Activated gamma-delta T cell (primary cell): Measurements from ENCODE around the gene BRD2.

Experiments
- DNase-seq: peaks from one replicate; lab custom pipeline; 2025; lab: John Stamatoyannopoulos, UW

Gene BRD2

DNA sequence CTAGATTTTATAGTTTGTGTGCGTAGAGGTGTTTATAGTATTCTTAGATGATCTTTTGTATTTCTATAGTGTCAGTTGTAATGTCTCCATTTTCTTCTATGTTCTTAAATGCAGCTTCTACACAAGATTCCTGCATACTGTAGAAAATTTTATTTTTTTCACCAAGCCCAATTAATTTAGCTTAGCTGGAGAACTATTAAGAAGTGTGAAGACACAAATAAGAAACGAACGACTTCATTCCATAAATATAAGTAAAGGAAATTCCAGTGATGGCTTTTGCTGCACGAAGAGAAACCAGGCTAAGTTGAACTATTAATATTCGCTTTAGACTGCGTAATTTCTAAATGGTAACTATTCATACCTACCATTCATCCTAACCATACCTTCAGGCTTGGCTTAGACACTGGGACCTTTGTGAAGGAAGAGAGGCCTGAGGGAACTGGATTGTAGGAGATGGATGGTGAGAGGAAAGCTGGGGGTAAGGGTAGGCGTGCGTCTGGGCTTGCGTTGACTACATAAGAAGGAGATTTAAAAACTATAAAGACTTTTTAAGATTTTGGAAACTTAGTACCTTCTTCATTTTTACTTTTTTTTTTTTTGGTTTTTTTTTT is 25.1 kb downstream of the BRD2 start:
- DNase-seq = no peak

DNA sequence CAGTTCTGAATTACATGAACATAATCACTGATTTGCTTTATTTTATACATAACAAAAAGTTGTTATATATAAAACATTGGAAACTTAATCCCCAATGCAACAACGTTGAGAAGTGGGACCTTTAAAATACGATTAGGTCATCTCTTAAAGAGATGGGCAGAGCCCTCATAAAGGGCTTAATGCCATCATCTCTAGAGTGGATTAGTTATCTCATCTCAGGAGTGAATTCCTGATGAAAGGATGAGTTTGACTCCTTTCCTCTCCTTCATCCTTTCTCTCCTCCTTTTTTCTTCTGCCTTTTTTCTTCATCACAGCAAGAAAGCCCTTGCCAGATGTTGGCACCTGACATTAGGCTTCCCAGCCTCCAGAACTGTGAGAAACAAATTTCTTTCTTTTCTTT is 27.1 kb downstream of the BRD2 start:
- DNase-seq = no peak

GRCh38 chr6:33000055-33000454 is 31.7 kb downstream of the BRD2 start:
- DNase-seq = no peak

DNA sequence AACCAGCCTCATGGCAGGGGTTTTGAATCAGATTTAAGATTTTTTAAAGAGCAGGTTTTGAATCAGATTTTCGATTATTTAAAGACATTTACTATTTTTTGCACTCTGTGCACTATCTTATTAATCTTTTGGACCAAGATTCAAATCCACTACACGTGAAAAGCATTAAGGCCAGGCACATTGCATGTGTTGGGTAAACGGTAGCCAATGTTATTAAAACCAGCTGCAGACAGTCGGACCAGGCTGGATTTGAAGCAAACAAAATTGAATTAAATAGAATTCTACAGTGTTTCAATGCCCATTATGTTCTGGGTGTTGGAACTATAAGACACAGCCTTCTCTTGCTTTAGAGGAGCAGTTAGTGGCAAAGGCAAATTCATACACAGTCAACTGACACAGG is 33.3 kb downstream of the BRD2 start:
- no peak for DNase-seq

- no peak for DNase-seq
These were observed 36.5 kb downstream of the BRD2 start for GRCh38 chr6:33004940-33005339.

- DNase-seq = no peak
These were observed 39.5 kb downstream of the BRD2 start for GRCh38 chr6:33007831-33008400.

- no peak for DNase-seq
These were observed 40.8 kb downstream of the BRD2 start, which contains the start of gene HLA-DOA for GRCh38 chr6:33008944-33009861. TSS of gene HLA-DOA (minus strand) at chr6:33009591.

GRCh38 chr6:33010356-33010755 is 42.0 kb downstream of the BRD2 start:
- DNase-seq = no peak

- DNase-seq = no peak
These were observed 45.2 kb downstream of the BRD2 start for GRCh38 chr6:33013608-33014007.

- DNase-seq = no peak
These were observed 46.6 kb downstream of the BRD2 start for GRCh38 chr6:33014841-33015634.

DNA sequence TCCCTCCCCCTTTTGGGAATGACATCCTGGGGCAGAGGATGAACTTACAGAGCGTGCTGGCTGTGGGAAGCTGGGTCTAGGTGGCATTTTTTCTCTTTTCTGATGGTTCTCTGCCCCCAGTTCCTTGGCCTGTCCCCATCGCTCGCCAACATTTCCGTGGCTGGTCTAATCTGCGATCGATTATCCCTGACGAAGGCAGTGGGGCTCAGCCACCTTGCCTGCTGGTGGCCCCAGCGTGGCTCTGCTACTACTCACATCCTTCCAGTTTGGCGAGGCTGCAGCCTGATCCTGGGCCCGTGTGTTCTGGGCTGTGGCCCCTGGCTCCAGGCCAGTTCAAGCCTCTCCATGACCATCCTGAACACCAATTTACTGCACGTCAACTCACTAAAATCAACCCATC is 47.4 kb downstream of the BRD2 start:
- no peak for DNase-seq

- no peak for DNase-seq
These were observed 48.6 kb downstream of the BRD2 start for GRCh38 chr6:33017018-33017417.

- no peak for DNase-seq
These were observed 49.4 kb downstream of the BRD2 start for GRCh38 chr6:33017694-33018353.

DNA sequence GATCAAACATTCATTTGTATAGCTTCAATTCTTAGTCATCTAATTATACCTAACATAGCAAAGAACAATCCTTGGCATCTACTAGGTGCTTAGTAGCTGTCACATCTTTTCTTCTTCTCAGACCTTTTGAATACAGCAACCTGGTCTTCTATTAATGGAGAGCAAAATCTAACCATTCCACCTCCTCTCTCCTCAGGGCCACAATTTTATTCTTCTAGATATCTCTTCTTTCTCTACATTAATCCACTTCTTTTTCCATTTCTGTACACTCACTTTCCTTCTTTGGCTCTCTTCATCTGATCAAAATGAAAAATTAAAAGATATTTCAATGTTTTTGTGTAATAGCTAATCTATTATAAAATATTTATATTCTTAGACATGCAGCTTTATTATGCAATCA is 50.0 kb downstream of the BRD2 start:
- no peak for DNase-seq

GRCh38 chr6:33018904-33019303 is 50.5 kb downstream of the BRD2 start:
- no peak for DNase-seq

DNA sequence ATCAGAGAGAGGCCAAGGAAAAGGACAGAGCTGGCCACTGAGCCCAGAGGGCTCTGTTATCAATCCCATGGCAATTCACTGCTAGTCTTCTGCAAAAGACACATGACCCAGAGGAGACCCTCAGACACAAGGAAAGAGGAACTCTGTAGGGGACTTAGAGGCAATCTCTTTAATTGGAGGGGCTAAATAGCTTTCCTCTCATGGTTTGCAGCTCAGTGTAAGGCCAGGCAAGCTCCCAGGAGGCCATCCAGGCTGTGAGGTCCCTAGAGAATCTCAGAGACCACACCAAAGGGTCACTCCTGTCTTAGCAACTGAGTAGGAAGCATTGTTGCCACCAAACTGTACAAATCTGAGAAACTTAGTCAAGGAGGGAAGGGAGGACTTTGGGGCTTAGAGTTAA is 51.0 kb downstream of the BRD2 start:
- DNase-seq = no peak

DNA sequence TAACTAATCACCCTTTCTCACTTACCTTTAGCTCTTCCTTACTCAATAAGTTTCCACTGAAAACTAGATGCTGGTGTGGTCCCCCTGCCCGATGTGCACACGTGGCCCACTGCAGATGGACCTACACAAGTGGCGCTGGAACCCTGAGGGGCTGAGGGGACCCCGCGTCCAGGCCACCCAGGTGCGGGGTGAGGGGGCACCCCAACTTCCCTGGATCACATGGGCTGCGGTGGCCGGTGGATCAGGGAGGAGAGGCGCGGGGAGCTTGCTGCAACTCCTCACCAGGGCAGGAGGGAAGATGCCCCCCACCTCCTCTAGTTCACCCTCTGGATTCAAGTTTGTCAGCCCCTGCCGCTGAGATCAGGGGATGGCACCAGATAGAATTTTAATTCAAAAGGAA is 53.5 kb downstream of the BRD2 start:
- DNase-seq = no peak

DNA sequence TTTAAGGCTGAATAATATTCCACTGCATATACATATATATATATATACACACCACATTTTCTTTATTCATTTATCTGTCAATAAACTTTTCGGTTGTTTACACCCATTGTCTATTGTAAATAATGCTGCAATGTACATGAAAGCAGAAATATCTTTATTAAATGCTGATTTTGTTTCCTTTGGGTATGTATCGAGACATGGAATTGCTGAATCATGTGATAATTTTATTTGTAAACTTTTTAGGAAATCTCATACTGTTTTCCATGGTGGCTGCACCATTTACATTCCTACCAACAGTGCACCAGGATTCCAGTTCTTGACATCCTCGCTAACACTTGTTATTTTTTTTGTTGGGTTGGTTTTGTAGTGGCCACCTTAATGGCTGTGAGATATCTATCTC is 55.1 kb downstream of the BRD2 start:
- no peak for DNase-seq

- no peak for DNase-seq
These were observed 56.1 kb downstream of the BRD2 start for GRCh38 chr6:33024521-33024920.

DNA sequence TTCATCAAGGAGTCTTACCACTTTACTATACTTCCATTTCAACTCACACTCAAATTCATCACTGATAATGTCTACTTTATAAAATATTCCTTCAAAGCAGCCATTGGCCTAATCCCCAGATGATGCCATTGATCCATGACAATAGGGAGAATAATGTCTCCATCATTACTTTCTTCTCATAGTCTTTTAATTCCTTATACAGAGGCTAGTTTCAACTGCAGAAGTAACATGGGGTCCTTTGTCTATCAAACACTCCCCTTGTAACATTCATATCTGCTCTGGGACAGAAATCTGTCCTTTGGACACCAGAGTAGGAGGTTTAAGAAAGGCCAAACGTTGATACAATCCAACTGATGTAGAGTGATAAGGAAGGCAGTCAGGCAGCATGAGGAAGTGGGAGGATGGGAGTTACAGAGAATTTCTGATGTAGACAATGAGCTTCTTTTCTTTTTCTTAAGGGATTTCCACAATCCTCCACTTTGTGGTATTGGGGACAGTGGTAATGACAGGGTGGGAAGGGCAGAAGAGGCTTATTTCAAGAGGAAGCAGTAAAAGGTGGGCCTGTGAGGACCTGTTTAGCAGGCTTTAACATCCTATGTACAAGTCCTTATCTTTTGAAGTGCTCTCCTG is 59.9 kb downstream of the BRD2 start:
- no peak for DNase-seq
